Measurements from ENCODE around the gene LTBP2. TPM values are rescaled to one million over a fixed set of nuclear protein-coding genes. Genes with fewer than 3 reads are reported as not detected.

The LTBP2 gene
- 334 and 905 TPM in 2 replicates for total RNA-seq

GRCh38 chr14:74611650-74612349 is at the start of gene LTBP2:
Gene LTBP2, minus strand, starts transcription at chr14:74612237. Its CDS starts 293 bp downstream, at chr14:74611944.

GRCh38 chr14:74493343-74494261 is 118.4 kb downstream of the LTBP2 start, which contains the start of gene ISCA2:
Gene ISCA2, plus strand, starts transcription at chr14:74493765. Its CDS starts 10 bp downstream, at chr14:74493775.

GRCh38 chr14:74492776-74493342 is 119.2 kb downstream of the LTBP2 start, which contains the start of gene NPC2:
Gene NPC2, minus strand, starts transcription at chr14:74493305. Its CDS starts 31 bp downstream, at chr14:74493274.

Other genes starting within 250 kb of the LTBP2 start
- gene SYNDIG1L, start 186.0 kb downstream of the LTBP2 start, total RNA-seq = not detected in 2 replicates
- 124 and 158 TPM in 2 replicates for gene NPC2, start 118.9 kb downstream of the LTBP2 start, total RNA-seq
- 12.5 and 14.7 TPM in 2 replicates for gene ISCA2, start 118.5 kb downstream of the LTBP2 start, total RNA-seq
- gene AREL1, start 100.8 kb upstream of the LTBP2 start, total RNA-seq = 30.6 and 41.5 TPM in 2 replicates
- 46.3 and 77.0 TPM in 2 replicates for gene FCF1, start 100.9 kb upstream of the LTBP2 start, total RNA-seq
- gene YLPM1, start 151.1 kb upstream of the LTBP2 start, total RNA-seq = 38.0 and 56.0 TPM in 2 replicates

Measured in smooth muscle cell of the umbilical artery (primary cell).